Fibroblast of lung (primary cell): ENCODE measurements around the gene NOSIP. TPM values are rescaled to one million over a fixed set of nuclear protein-coding genes. Genes with fewer than 3 reads are reported as not detected.

ENCODE experiments used
- DNase-seq, 2 donors: peaks; one replicate each; pipeline versions ENCODE4 v3.0.0 to v3.0.0-alpha.2; 2010; ENCODE audit warnings: low read depth in 2 of 2
- H2AFZ ChIP-seq: 2 replicates; pipeline ENCODE4 v1.5.1; 2012; ENCODE audit warnings: low read length, control low read depth, inconsistent platforms
- H3K27ac ChIP-seq: 2 replicates; pipeline ENCODE4 v1.5.1; 2011; ENCODE audit warnings: low read length, control low read depth; ENCODE audit not compliant: insufficient read depth
- H3K27me3 ChIP-seq: 2 replicates; pipeline ENCODE4 v1.5.1; 2011; ENCODE audit warnings: mild to moderate bottlenecking, low read length; ENCODE audit not compliant: control insufficient read depth, insufficient read depth
- H3K36me3 ChIP-seq: 2 replicates; pipeline ENCODE4 v1.5.1; 2011; ENCODE audit warnings: low read length; ENCODE audit not compliant: control insufficient read depth, insufficient read depth
- H3K4me1 ChIP-seq: 2 replicates; pipeline ENCODE4 v1.5.1; 2011; ENCODE audit warnings: low read length; ENCODE audit not compliant: control insufficient read depth, insufficient read depth; ENCODE audit errors: extremely low read depth
- H3K4me2 ChIP-seq: 2 replicates; pipeline ENCODE4 v1.5.1; 2011; ENCODE audit warnings: low read length, control low read depth; ENCODE audit not compliant: insufficient read depth; ENCODE audit errors: extremely low read depth
- H3K4me3 ChIP-seq, 4 experiments: fragments of 200-600 bp in 1 of 4; sonication (generic) in 1 of 4; replicated peaks in 1 of 4; 2 replicates each; pipeline ENCODE4 v1.5.1; 2011 to 2016; ENCODE audit warnings: low read length in 4 of 4, low read depth in 3 of 4, mild to moderate bottlenecking in 3 of 4, control low read depth in 2 of 4, inconsistent platforms in 1 of 4, mixed read lengths in 1 of 4; ENCODE audit not compliant: insufficient read depth in 1 of 4; ENCODE audit errors: control extremely low read depth in 1 of 4
- H3K79me2 ChIP-seq: 2 replicates; pipeline ENCODE4 v1.5.1; 2012; ENCODE audit warnings: mild to moderate bottlenecking, low read length, inconsistent platforms; ENCODE audit not compliant: control insufficient read depth, insufficient read depth
- H3K9ac ChIP-seq: 2 replicates; pipeline ENCODE4 v1.5.1; 2011; ENCODE audit warnings: mild to moderate bottlenecking, low read length, control low read depth; ENCODE audit not compliant: insufficient read depth
- H3K9me3 ChIP-seq: 2 replicates; pipeline ENCODE4 v1.5.1; 2012; ENCODE audit warnings: low read depth, low read length; ENCODE audit not compliant: control insufficient read depth, insufficient read depth
- H4K20me1 ChIP-seq: 2 replicates; pipeline ENCODE4 v1.5.1; 2011; ENCODE audit warnings: low read length; ENCODE audit not compliant: control insufficient read depth, insufficient read depth; ENCODE audit errors: extremely low read depth
- CTCF ChIP-seq, 2 donors: IDR thresholded peaks in 1 of 2; conservative IDR thresholded peaks in 1 of 2; 1 replicate in 1 of 2; 2 replicates in 1 of 2; pipeline ENCODE4 v1.5.1; 2011 to 2012; ENCODE audit warnings: low read length in 2 of 2, control low read depth in 1 of 2, inconsistent platforms in 1 of 2, low read depth in 1 of 2, mild to moderate bottlenecking in 1 of 2
- EZH2 ChIP-seq: IDR thresholded peaks from 2 replicates; pipeline ENCODE4 v1.5.1; 2012; ENCODE audit warnings: low read length, control low read depth, mild to moderate bottlenecking; ENCODE audit errors: missing control alignments
- polyA plus RNA-seq, 2 donors: library from polyadenylated mRNA; depleted of rRNA in 1 of 2; stranded (reverse) in 1 of 2; unstranded in 1 of 2; fragments of >200 nt; gene quantifications; 2 replicates each; pipeline ENCODE4 v1.2.1, GENCODE V29; 2011 to 2012; ENCODE audit warnings: missing spikeins in 1 of 2
- total RNA-seq: library from RNA; depleted of rRNA; stranded (reverse); fragments of >200 nt; gene quantifications from 2 replicates; pipeline ENCODE4 v1.2.1, GENCODE V29; 2014

The NOSIP gene
- total and polyA plus RNA-seq, 2 donors (not counting 1 experiment from before 2014, with no cell fraction given): 41.2 to 67.9 TPM

GRCh38 chr19:49597703-49597974, 17.3 kb upstream of the NOSIP start:
- peaks cover 2% of the 10 kb centered on the region for H3K4me1 ChIP-seq
- H4K20me1 ChIP-seq: no peaks in the 10 kb centered on the region

GRCh38 chr19:49596954-49597702, 16.8 kb upstream of the NOSIP start:
- no peak for TF ChIP-seq EZH2
- no peak for TF ChIP-seq CTCF (conservative IDR thresholded peaks at IDR 0.05 in 1 of 2, IDR thresholded peaks at IDR 0.05 in 1 of 2; ENCODE audit: low read depth in 1 of 2, low read length in 2 of 2)
- no peak overlapping the region for H3K4me3 ChIP-seq
- H3K9me3 ChIP-seq: no peaks in the 10 kb centered on the region
- peaks cover 19% of the 10 kb centered on the region for H3K79me2 ChIP-seq
- no peaks in the 10 kb centered on the region for H4K20me1 ChIP-seq
- no peak overlapping the region for H2AFZ ChIP-seq
- no peak overlapping the region for H3K4me2 ChIP-seq
- no peak for DNase-seq
- H3K27me3 ChIP-seq: no peaks in the 10 kb centered on the region
- H3K27ac ChIP-seq: no peak overlapping the region
- H3K4me1 ChIP-seq: peaks cover 2% of the 10 kb centered on the region
- no peak overlapping the region for H3K9ac ChIP-seq
- H3K36me3 ChIP-seq: peaks cover 34% of the 10 kb centered on the region

More at GRCh38 chr19:49597703-49597974, 17.3 kb upstream of the NOSIP start:
- Histone ChIP-seq H3K79me2 (peaks cover 14% of the 10 kb centered on the region), H2AFZ (no peak overlapping the region), H3K27me3 (no peaks in the 10 kb centered on the region), H3K9ac (no peak overlapping the region), H3K36me3 (peaks cover 34% of the 10 kb centered on the region), H3K9me3 (no peaks in the 10 kb centered on the region), H3K4me3 (no peak overlapping the region), H3K4me2 (no peak overlapping the region), H3K27ac (no peak overlapping the region)
- no peak for DNase-seq
- no peak for TF ChIP-seq EZH2
- no peak for TF ChIP-seq CTCF (conservative IDR thresholded peaks at IDR 0.05 in 1 of 2, IDR thresholded peaks at IDR 0.05 in 1 of 2; ENCODE audit: low read depth in 1 of 2, low read length in 2 of 2)

- no peak overlapping the region for H3K4me3 ChIP-seq
- no peak overlapping the region for H3K27ac ChIP-seq
- TF ChIP-seq CTCF (conservative IDR thresholded peaks at IDR 0.05 in 1 of 2, IDR thresholded peaks at IDR 0.05 in 1 of 2; ENCODE audit: low read depth in 1 of 2, low read length in 2 of 2) (no peak), EZH2 (no peak)
- H3K4me1 ChIP-seq: peaks cover 2% of the 10 kb centered on the region
- peaks cover 24% of the 10 kb centered on the region for H3K79me2 ChIP-seq
- no peaks in the 10 kb centered on the region for H3K9me3 ChIP-seq
- H4K20me1 ChIP-seq: no peaks in the 10 kb centered on the region
- H2AFZ ChIP-seq: no peak overlapping the region
- no peak overlapping the region for H3K4me2 ChIP-seq
- no peak for DNase-seq
- H3K36me3 ChIP-seq: peaks cover 29% of the 10 kb centered on the region
- no peaks in the 10 kb centered on the region for H3K27me3 ChIP-seq
- H3K9ac ChIP-seq: no peak overlapping the region
These were observed 16.1 kb upstream of the NOSIP start for GRCh38 chr19:49596407-49596806.
